Dermis microvascular lymphatic vessel endothelial cell (primary cell): Measurements from ENCODE around the gene EYA3. TPM values are rescaled to one million over a fixed set of nuclear protein-coding genes. Genes with fewer than 3 reads are reported as not detected.

ENCODE experiments used
- DNase-seq, 2 donors: peaks; one replicate each; pipeline versions ENCODE4 v3.0.0 to v3.0.0-alpha.2; 2010; ENCODE audit warnings: low read depth in 2 of 2
- total RNA-seq: library from RNA; depleted of rRNA; stranded (reverse); fragments of >200 nt; gene quantifications from 2 replicates; pipeline ENCODE4 v1.2.1, GENCODE V29; 2014

EYA3 gene
- total RNA-seq, 1 donor from 2014 or later: 9.1 TPM

DNA sequence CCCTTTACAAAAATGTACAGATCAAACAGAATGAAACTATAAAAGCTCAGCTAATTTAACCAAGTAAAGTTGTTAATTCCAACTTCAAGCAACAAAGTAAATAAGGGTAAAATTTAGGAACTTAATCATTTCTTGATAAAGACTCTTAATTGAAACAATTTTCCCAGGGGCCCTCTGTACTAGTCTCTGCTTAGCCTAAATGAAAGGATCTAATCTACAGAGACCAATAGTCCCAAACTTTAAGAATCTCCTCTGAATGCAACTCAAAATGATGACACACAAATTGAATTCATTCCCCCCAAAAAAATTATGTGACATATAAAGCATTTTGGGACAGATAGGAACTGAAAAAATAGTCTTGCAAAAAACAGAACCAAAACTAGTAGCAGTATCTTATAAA is 16.6 kb downstream of the EYA3 start:
- no peak for DNase-seq

DNA sequence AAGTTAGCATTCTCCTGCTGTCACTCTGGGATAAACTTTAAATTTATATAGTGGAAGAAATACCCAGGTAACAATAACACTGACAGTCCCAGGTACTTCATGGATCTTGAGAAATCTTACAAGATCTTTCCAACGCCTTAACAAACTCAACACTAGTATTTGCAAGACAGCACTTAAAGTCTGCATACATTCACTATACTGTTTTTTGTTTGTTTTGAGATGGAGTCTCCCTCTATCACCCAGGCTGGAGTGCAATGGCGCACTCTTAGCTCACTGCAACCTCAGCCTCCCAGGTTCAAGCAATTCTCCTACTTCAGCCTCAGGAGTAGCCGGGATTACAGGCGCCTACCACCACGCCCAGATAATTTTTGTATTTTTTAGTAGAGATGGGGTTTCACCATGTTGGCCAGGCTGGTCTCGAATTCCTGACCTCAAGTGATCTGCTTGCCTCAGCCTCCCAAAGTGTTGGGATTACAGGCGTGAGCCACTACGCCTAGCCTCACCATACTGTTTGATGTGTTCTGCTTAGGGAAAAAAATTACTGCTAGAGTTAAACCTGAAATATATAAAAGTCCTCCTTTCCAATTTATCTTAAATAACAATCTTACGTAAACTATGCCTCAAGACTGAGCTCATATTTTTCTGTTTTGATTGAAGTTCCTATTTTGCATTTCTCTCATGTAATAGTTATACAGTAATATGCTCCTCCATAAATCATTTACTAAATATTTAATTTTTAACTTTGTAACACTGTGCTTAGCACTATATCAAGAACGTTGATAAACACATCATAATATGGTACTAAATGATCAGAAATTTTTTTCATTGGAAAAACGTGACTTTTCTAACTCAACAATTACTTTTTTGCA is 17.5 kb downstream of the EYA3 start:
- no peak for DNase-seq

DNA sequence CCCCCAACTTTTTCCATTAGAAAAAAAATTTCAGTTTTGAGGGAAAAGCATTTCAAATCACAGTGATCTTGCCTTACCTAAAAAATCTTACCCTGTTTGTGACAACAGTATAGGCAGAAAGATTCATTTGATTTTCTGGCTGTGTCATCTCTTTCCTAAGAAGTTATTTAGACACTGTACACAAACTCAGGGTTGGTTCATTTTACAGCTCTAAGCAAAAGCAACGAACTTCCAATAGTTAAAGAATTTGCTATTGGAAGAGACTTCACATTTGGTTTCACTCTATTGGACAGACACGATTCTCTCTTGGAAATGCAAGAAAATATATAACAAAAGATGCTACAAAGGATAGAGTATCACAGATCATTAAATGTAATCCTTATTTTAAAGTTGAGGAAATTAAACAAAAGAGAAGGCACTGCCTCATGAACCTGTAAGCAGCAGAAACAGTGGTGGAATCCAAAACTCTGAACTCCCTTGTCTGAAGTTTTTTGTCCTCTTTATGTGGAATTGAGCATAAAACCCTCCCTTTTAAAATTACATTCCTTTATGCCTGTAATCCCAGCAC is 20.8 kb downstream of the EYA3 start:
- no peak for DNase-seq

DNA sequence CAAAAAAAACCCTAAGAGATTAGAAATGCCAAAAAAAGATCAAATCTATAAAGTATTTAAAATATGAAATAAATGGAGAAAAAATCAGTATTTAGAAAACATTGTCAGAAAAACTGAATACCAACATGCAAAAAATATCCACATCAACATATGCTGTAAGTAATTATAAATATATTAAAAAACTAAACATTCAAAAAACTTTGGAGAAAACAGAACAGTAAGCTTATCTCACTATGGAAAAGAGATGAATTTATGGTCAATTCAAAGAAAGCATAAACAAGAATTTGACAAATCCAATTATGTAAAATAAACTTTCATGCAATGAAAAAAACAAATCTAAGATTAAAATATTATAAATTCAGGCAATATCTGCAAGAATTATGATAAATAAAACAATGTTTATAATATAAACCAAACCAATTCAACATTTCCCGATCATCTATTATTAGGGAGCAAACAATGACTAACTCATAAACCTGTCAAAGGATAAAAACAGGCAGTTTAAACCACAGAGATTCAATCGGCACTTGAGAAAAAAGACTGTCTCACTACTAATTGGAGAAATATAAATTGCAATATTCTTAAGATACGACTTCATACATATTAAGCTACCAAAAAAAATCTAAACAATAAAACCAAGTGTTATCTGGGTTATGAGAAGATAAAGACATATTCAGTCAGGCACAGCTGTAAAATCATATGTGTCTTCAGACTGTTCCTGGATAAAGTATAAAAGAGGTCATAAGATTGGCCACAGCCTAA is 21.8 kb downstream of the EYA3 start:
- DNase-seq: peak in 1 of 2 donors; percentile 20

GRCh38 chr1:28064064-28064463 is 24.3 kb downstream of the EYA3 start:
- DNase-seq: peak in 1 of 2 donors; percentile 71

DNA sequence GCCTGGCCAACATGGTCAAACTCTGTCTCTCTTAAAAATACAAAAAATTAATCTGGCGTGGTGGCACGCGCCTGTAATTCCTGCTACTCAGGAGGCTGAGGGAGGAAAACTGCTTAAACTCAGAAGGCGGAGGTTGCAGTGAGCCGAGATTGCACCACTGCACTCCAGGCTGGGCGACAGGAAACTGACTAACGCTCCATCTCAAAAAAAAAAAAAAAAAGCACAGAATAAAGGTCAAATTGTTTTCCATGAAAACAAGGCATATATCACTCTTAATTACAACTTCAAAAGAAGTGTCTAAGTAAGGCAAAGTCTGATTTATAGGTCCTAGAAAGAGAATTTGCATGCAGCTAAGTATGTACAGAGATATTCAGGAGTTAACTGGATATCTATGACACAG is 25.6 kb downstream of the EYA3 start:
- peak; percentile 59 to 81 for DNase-seq

GRCh38 chr1:28058971-28059878 is 29.2 kb downstream of the EYA3 start:
- no peak for DNase-seq

DNA sequence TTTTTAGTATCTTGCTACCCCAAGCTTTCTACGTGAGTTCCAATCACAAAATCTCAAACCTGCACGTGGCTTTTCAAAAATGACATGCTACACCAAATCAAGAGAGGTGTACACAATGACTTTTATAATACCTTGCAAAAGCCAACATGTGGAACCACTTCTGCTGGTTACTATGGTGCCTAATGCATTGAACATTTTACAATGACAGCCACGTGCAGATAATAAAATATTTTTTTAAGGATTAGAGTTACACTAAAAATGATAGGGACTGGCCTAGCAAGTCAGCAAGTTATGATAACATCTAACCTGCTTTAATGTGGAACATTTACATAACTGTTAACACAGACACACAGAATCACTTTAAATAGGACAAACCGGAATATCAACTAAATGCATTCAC is 30.2 kb downstream of the EYA3 start:
- no peak for DNase-seq

GRCh38 chr1:28056129-28056925 is 32.1 kb downstream of the EYA3 start:
- peak in 1 of 2 donors; percentile 33 for DNase-seq

- DNase-seq: no peak
Observed at GRCh38 chr1:28050776-28051175, 37.6 kb downstream of the EYA3 start.

GRCh38 chr1:28046716-28047115 is 41.7 kb downstream of the EYA3 start:
- no peak for DNase-seq

- peak in 1 of 2 donors; percentile 70 for DNase-seq
Observed at GRCh38 chr1:28045777-28046176, 42.6 kb downstream of the EYA3 start.

DNA sequence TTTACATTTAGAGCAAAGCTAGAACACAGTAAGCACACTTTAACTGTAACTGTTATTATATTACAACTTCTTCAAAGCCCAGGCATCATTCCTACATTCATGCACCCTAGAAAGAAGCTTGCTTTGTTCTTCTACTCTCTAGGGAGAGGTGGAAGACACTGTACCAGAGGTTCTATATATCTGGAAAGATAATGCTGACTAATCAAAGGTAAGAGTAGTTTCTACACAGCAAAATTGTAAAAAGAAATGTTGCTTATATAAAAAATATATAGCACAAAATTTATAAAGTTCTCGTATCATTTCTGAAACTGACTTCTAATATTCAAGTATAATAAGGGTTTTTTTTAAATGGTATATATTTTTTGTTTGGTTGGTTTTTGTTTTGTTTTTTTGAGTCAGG is 44.0 kb downstream of the EYA3 start:
- no peak for DNase-seq

DNA sequence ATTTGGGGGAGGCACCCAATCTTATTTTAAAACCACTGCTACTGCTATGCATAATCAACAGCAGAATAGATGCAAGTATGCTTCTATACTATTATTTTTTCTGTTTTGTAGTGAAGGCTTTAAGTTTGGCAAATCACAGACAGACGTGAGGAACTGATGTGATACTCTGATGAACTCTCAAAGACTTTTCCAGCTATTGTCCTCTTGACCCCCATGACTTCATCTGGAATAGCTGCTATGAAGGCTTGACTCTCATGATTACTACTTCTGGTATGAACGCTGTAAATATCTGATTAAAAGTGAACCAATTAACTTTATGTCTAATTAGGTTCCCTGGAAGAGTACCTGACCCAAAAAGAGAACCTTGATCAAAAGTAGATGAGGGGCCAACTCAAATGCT is 49.1 kb downstream of the EYA3 start:
- peak in 1 of 2 donors; percentile 30 for DNase-seq

DNA sequence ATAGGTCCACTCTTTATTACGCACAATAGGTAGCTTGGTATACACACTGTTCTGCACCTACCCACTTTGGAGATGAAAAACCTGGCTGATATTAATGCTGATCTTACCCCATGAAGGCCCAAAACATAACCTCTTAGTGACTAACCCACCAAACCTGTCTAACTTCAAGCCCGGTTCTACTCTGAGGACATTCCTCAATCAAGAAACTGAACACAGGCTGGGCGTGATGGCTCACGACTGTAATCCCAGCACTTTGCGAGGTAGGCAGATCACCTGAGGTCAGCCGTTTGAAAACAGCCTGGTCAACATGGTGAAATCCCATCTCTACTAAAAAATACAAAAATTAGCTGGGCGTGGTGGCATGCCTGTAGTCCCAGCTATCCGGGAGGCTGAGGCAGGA is 50.5 kb downstream of the EYA3 start:
- no peak for DNase-seq

DNA sequence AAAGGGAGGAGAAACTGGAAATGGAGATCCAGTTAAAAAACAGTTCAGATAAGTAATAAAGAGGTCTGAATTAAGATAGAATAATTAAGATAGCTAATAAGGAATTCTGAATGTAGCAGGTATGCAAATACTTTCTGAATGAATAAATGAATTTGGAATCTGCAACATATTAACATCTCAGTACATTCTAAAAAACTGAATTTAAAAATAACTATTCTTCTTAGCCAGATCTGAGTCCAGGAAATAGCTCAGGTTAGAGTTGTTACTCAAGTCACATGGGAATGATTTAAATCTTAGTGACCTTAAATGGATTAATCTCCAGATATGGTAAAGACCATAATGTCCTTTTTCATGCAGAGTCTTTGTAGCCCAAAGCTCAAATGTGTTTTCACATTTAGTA is 51.2 kb downstream of the EYA3 start:
- DNase-seq: no peak

DNA sequence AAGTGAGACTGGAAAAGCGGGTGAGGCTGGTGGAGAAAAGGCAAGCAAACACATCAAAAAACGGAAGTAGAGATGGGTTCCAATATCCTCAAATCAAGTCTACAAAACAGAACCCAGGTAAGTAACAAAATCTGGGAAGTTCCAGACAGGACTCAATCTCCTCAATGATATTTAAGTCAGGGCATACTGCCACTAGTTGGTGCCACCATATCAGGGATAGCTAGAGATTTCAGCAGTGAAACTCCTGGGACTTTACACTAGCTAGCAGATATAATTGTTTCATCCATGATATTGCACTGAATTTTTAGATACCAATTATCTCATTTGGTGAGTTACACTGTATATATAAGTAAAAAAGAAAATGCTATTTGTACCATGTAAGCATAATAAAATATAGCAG is 52.0 kb downstream of the EYA3 start:
- peak in 1 of 2 donors; percentile 7 for DNase-seq

DNA sequence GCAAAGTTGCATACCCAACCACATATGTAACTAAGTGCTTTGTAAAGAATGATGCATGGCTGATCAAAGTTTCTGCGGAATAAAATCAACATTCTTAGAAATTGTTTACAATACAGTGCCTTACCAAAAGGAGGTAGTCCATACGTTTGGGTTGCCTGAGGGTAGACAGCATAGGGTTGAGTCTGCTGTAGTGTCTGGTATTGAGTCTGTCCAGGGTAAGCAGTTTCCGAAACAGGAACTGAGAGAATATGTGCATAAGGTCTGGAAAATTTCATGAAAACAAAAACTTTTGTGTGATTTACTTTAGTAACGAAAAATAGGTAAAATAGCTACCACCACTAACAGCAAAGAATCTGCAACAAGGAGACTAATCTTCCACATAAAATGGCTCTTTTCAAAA is 53.0 kb downstream of the EYA3 start:
- no peak for DNase-seq

- no peak for DNase-seq
Observed at GRCh38 chr1:28032281-28032680, 56.1 kb downstream of the EYA3 start.

DNA sequence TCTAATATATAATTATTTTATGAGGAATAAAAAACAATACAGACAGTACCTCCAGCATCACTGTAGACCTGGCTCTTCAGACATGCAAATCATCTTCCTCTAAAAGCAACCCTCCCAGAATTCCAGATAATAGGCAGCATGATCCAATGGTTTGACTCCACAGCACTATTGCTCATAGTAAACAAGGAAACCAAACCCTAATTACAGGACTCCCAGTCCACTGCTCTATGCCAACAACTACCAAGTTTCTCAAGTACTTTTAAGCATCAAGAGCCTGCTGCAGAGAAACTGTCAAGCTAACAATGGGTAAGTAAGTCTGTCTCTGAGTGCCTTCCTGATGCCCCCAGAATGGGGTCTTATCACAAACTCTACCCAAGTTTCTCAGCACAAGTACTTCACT is 57.2 kb downstream of the EYA3 start:
- peak in 1 of 2 donors; percentile 37 for DNase-seq
